CD4-positive, alpha-beta T cell treated with Interleukin-15 for 4 hours (primary cell): ENCODE results near the gene PXK.

Experiments
- DNase-seq: peaks from one replicate; pipeline ENCODE4 v3.0.0-alpha.2; 2020; ENCODE audit warnings: low spot score

Gene PXK

DNA sequence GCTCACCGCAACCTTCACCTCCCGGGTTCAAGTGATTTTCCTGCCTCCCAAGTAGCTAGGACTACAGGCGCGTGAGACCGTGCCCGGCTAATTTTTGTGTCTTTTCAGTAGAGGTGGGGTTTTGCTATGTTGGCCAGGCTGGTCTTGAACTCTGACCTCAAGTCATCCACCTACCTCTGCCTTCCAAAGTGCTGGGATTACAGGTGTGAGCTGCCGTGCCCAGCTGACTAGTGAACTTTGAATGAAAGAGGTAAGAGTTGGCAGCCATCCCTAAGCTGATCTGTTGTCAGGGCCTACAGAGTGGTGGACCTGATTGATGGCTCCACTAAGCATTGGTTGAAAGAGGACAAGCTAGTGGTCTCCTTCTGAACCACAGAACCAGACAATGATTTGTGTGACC is 15.3 kb downstream of the PXK start:
- DNase-seq, result no peak

DNA sequence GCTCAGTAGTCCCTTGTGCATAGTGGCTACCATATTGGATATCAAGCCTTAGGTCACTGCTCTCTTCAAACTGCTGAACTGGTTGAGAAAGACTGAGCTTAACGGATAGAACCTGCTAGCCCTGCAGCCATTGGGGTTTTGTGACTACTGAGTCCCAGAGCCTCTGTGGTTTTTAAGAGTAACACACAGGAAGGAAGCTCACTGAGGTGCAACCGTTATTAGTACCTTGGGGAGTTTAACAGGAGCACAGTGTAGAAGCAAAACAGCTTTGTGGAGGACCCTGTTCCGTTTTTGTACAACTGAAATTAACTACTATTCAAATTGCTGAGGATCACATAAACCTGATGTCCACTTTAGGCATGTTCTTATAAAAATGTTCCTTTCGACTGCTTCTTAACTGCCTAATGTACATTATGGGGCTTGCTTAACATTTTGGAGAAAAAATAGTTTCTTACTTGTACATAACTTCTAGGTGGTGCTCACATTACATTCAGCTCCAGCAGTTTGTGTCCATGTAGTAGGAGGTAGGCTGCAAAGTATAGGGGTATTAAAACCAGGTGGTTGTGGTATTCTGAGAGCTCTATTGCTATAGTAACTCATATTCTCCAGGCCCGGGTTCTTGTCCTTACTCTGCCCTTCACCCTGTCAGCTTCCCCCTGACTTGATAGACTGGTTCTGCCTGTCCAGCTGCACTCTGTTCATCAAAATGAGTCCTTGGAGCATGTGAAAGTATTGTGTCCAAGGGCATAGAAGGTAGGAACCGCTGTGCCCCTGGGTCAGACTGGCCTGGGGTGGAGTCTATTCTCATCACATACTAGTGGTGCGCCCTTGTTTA is 17.3 kb downstream of the PXK start:
- DNase-seq, result peak; percentile 25

DNA sequence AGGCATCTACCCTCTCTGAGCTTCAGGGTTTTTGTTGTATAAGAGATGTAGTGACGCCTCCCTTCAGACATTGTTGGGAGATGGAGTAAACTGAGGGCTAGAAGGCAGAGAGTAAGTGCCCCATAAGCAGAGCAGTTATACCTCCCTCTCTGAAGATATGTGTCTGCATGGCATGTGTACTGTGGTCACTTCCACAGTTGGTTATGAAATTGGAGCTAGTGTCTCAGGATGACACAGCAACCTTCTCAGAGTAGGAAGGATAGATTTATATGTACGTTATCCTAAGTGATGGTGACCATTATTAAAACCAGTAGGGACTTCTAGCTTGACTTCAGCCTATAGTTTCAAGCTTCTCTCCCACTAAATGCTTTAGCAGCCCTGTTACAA is 17.9 kb downstream of the PXK start:
- no peak for DNase-seq

DNA sequence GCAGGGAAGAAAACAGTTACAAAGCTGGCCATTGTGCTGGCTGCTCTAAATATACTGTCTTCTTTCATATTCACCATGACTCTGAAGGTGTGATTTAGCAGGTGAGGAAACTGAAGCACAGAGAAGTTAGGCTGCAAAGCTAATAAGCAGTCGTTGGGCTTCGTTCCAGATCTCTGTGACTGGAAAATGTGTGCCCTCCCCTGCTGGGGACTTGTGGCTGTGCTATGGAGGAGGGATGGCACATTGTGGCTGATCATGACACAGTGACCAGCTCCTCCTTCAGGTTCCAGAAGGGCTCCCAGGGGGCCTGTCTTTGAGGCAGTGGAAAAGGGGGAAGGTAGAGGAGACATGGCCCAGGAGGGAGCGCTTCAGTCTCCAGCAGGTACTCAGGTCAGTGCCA is 19.2 kb downstream of the PXK start:
- no peak for DNase-seq

DNA sequence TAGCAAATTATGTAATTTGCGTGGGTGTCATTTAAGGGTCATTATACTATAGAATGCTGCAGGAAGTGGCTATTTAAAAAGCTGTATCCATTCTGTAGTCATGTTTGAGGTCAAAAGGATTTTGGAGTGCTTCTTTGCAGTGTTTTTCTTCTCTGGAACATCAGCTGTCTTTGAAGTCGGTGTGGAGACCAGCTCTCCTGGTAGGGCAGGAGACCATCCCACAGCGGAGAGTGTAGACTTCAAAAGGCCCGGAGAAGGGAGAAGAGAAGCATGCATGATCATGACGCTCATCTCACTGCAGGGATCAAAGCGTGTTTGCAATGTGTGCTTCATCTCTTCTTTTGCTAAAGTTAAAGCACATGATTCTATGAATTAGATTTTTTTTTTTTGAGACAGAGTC is 19.9 kb downstream of the PXK start:
- no peak for DNase-seq

DNA sequence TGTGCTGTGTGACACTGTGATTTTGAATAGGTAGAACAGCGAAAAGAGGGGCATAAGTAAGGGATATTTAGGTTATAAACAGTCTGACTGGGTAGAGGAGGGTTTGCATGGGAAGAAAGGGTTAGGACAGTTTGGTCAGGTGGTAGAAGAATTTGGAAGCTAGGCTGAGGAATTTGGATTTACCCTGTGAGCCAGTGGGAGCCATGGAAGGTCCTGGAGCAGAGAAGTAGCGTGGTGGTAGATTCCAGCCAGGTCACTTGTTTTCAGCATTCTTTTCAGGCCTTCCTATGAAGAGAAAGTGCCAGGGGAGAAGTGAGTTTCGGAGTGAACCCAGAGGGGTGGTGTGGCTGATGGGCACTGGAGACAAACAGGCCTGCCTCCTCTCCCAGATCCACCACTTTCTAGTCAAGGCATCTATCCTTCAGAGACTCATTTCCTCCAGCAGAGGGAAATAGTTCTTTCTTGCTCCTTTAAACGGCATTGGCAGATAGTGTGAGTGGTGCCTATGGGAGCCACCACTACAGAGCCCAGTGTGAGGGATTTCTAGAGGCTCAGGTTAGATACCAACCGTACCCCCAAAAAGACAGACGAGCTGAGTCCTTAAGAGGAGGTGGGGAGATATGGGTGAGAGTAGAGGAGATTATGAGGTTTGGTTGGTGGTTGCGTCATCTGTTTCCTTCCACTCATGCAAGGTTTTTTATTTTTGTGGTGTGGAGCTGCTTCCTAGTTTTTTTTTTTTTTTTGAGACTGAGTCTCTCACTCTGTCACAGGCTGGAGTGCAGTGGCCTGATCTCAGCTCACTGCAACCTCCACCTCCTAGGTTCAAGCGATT is 21.2 kb downstream of the PXK start:
- peak; percentile 2 for DNase-seq

DNA sequence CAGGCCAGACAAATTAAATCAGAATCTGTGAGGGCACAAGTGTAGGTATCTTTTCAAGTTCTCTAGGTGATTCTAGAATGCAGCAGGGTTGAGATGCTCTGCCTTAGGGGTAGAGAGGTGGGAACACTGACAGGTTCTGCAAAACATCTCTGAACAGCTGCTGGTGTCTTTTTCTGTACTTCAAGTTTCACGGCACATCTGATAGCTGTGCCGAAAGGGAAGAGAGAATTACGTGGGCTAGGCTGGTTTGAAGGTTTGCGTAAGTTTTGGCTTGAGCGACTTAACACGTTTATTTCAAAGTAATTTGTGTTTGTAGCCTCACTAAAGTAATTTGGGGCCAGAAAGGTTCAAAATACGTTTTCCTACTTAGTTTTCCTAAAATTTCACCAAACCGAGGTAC is 22.5 kb downstream of the PXK start:
- DNase-seq, result no peak

DNA sequence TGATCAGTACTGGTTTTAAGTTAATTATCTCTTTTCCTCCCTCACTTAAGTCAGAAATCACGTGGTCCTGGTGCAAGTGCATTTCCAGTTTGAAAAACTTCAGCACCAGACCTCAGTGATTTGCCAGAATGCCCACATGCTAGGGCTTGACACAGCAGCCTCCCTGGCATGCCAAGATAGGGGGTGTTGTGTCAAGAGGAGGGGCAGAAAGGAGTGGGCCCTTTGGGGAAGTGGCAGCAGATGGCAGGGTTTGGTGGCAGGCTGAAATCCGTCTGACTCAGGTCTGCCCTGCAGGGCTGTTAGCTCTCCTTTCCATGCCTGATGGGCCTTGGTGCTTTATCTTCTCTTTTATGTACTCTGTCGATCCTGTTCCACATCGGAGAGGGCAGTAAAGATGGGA is 23.4 kb downstream of the PXK start:
- no peak for DNase-seq

DNA sequence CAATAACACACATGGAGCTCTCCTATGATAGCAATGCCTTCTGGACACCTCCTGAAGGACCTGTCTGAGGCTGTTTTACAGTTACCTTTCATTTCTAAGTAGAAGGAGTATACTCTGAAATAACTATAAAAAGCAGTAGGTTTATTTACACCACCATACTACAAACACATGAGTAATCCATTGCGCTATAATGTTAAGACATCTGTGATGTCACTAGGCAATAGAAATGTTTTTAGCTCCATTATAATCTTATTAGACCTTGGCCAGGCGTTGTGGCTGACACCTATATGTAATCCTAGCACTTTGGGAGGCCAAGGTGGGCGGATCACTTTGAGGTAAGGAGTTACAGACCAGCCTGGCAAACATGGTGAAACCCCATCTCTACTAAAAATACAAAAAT is 24.7 kb downstream of the PXK start:
- DNase-seq, result no peak

DNA sequence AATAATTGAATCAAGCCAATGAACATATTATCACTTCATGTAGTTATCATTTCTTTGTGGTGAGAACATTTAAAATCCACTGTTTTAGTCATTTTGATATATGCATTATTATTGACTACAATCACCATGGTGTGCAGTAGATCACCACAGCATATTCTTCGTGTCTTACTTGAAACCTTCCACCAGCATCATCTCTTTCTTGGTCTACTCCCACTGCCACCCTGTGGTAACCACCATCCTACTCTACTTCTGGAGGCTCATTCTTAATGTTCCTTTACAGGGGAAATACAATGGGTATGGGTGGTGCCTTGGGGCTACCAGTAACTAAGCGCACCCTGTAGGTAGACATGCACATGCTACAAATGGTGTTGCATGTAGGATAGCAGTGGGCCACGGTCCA is 25.4 kb downstream of the PXK start:
- no peak for DNase-seq

DNA sequence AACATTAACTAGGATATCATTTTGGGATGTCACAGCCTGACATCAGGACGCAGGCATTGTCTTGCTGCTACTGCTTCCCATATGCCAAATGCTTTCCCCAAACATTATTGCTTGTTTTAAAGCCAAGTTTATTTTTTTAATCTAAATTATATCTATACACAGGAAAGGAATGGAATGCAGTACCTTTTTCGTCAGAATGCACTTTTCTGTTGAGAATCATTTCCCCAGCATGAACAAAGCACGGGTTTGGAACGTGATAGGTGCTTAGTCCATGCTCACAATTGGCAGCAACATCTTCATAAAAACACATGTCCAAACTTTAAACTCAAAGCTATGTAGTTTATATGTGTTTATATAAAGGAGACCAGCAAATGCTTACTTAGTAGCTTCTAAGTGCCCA is 26.1 kb downstream of the PXK start:
- DNase-seq, result no peak

DNA sequence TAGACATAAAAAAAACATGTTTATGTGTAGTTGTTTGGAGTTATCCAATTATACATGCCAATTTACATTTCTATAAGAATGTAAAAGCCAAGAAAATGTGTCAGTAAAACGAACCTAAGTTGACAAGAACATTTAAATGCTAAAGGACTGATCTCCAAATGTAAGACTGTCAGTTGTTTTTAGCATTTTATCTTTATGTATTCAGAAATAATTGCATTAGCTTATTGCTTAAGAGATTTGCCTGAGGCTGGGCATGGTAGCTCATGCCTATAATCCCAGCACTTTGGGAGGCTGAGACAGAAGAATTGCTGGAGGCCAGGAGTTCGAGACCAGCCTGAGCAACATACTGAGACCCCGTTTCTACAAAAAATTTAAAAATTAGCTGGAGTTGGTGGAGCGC is 26.9 kb downstream of the PXK start:
- DNase-seq, result no peak

DNA sequence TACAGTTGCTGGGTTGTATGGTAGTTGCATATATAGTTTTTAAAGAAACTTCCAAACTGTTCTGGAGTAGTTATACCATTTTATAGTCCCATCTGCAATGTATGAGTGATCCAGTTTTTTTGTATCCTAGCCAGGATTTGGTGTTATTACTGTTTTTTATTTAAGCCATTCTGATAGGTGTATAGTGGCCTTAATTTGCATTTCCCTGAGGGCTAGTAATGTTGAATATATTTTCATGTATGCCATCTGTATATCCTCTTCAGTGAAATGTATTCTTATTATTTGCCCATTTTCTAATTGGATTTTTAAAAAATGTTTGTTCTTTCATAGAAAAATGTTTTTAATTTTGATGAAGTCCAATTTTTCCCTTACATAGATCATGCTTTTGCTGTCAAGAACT is 29.2 kb downstream of the PXK start:
- DNase-seq, result no peak

DNA sequence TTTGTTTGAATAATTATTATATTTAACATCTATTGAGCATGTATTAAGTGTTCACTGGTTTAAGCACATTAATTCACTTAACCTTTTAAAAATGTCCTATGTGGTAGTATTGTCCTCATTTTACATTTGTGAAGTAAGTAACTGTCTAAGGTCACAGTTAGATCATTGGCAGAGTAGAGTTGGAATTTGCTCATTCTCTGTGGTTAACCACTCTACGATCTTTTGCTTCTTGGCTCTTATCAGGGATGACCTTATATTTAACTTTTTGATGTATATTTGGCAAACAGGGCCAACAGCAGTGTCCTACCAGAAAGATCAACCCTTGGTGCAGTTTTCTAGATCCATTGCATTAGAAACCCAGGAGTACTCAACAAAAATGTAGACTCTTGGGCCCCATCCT is 34.0 kb downstream of the PXK start:
- DNase-seq, result no peak

DNA sequence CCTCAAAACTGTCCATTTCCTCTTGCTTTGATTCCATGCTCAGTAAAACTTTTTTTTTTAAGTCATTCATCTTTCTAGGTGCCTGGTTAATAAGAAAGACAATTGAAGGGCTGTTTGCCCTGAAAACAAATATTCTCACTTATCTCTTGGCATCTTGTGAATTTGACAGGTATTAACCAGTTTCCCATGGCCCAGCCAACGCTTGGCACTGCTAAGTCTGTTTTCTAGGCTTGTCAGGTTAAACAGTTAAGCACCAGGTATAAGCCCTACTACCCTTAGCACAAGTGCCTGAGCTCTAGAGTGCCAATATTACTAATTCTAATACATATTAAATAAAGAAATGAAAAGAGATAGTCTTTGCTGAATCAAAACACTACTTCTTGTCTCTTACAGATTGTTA is 36.3 kb downstream of the PXK start:
- no peak for DNase-seq

DNA sequence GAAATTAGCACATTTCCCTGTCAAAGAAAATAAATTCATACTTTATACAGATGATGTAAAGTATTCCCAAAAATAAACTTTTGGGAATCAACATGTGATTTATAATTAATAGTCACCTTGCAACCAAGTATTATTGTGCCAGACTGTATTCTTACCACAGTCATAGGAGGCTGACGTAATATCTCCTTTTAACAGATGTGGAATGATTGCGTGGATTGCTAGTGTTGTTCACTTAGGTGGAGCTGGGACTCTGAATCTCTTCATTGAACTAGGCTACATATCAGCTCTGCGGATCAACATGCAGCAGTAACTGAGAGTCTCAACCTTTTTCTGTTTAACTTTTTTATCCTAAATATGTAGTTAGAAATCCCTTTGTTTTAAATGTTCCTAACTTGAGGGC is 37.2 kb downstream of the PXK start:
- DNase-seq, result no peak

DNA sequence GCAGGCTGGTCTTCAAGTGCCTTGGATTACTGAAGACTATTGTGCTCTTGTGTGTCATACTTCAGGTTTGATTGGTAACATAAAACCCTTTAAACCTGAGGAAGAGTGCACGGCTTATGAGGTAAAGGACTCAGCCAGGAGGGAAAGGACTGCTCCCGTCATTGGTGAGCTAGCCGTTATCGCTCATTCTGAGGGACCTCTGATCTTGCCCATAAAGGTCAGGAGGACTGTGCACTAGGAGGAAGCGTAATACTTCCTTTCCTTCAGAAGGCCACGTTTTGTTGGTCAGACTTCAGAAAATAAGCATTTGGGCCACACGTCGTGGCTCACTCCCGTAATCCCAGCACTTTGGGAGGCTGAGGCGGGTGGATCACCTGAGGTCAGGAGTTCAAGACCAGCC is 37.7 kb downstream of the PXK start:
- DNase-seq, result no peak

DNA sequence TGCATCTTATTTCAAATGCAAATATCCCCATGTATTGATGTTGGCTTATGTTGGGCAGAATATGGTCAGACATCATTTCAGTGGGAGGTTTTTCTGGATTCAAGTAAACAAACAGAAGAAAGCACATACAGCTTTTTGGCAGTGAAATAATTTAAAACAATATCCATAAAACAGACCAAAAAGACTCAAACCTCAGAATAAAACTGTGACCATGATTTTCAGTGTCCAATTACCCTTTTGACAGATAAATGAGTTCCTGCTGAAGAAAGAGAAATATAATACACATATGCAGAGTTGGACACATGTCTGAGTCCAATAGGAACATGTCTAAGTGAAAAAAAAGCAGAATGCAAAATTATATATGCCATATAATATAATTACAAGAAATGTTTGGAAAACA is 39.1 kb downstream of the PXK start:
- no peak for DNase-seq

DNA sequence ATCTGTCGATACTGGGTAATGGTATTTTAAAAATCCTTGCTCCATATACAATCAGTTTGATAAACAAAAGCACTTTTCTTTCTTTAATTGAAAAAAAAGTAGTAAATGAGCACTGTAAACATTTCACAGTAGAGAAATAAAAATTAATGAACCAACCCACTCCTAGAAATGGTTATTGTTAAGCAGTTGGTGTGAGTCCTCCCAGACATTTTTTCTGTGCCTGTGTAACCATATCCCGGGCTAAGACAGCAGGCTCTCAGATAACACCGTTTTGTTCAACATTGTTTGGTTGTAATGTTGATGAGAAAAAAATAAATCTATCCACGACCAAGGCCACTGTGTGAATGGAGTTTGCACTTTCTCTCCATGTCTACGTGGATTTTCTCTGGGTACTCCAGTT is 42.6 kb downstream of the PXK start:
- DNase-seq, result no peak

DNA sequence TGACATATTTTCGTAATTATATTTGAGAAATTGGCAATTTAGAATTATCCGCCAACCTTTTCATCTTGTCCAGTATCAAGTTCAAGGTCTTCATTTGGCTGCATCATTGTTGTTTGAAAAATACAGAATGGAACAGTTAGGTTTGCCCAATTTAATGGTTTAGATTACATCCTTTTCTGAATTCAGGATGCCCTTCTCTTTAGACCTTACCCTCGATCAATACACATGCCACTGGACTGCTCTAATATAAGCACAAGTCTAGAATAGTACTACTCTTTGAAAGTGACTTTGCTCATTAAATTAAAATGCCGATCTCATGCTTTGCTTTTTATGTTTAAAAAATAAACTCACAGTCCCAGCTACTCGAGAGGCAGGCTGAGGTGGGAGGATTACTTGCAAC is 44.5 kb downstream of the PXK start:
- DNase-seq, result no peak

DNA sequence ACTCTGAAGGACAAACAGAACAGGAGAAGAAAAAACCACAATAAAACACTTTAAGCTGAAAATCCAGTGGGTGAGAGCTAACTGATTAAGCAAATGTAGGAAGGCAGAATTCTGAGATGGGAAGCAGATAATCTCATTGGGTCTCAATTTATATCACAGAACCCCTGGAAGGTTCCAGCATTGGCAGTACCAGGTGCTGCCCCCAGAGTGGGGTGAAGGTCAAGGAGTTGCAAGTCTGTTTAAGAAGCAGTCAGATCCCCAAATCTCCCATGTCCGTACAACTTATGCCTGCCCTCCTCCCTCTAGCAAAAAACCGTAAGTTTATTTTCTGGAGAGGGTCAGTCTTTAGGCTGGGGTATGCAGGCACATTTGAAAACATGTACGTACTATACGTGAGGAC is 45.1 kb downstream of the PXK start:
- DNase-seq, result no peak

DNA sequence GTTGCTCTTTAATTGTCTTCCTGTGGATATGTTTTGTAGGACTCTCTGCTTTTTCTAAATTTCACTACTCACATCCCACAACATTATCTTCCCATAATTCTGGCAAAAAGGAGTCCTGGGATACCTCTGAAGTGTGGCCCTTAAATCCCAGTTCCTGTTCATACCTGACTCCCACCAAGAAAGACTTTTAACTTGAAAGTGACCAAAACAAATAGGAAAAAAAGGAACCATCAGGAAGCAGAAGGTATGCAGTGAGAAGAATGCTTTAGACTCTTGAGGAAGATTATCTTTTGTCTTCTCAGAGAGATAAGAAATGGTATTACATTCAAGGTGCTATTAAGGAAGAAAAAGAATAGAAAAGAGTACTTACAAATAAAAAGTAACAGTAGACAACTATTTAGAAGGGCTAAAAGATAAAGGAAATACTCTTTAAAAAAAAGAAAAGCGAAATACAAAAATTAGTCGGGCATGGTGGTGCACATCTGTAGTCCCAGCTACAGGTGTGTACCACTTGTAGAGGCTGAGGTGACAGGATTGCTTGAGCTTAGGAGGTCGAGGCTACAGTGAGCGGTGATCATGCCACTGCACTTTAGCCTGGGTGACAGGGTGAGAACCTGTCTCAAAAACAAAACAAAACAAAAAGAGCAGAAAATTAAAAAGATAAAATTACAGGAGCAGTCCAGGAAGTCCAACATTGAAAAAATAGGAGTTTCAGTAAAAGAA is 46.8 kb downstream of the PXK start:
- no peak for DNase-seq

DNA sequence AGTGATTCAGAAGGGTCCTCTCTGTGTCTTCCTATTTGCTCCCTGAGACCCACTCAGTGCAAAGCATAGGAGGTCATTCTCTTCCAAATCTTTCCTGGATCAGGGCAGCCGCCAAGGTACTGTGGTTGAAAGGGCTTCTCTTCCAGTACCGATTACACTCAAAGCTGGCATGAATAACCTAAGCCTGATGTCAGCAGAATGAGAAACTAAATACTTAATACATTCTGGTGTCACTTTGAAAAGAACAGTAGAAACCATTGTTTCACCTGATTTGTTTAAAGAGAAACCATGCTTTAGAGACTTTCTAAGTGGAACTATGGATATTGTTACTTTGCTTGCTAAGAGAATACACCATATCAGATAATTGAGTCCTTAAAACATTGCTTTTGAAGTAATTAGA is 50.8 kb downstream of the PXK start:
- no peak for DNase-seq
